Stomach (tissue), 9 donors: ENCODE data around the gene SLC35E3. TPM values are rescaled to one million over a fixed set of nuclear protein-coding genes. Genes with fewer than 3 reads are reported as not detected.
"Not testable (repeated sequence)": the region's sequence is repeated elsewhere in the genome, so short reads cannot be mapped to it uniquely, and the experiment has no call there.

Experiments used
- DNase-seq, 2 donors: peaks; one replicate each; pipeline versions ENCODE4 v3.0.0 to v3.0.0-alpha.2; 2013 to 2019
- H3K27ac ChIP-seq, 5 donors: fragments of 200-600 bp in 4 of 5; sonication (generic) in 4 of 5; one replicate each; pipeline ENCODE4 v1.5.1; 2013 to 2019; ENCODE audit warnings: mild to moderate bottlenecking in 1 of 5, moderate library complexity in 1 of 5
- H3K27me3 ChIP-seq, 3 donors: fragments of 200-600 bp; sonication (generic); one replicate each; pipeline ENCODE4 v1.5.1; 2017 to 2019; ENCODE audit warnings: mixed run types in 1 of 3
- H3K36me3 ChIP-seq, 4 donors: fragments of 200-600 bp; sonication (generic); 1 replicate in 3 of 4; 2 replicates in 1 of 4; pipeline ENCODE4 v1.5.1; 2016 to 2019
- H3K4me1 ChIP-seq, 4 donors: fragments of 200-600 bp; sonication (generic); one replicate each; pipeline ENCODE4 v1.5.1; 2016 to 2019
- H3K4me3 ChIP-seq, 4 donors: fragments of 200-600 bp; sonication (generic) in 3 of 4; one replicate each; pipeline ENCODE4 v1.5.1; 2016 to 2019; ENCODE audit warnings: mild to moderate bottlenecking in 1 of 4
- H3K9me3 ChIP-seq, 4 donors: fragments of 200-600 bp; sonication (generic); one replicate each; pipeline ENCODE4 v1.5.1; 2016 to 2019
- CTCF ChIP-seq, 7 experiments: fragments of 450-650 bp in 4 of 7; fragments of 200-600 bp in 3 of 7; sonication (generic) in 3 of 7; IDR thresholded peaks; one replicate each; pipeline ENCODE4 v1.5.1; 2016 to 2019; ENCODE audit warnings: antibody characterized with exemption in 7 of 7, control low read depth in 2 of 7, mild to moderate bottlenecking in 1 of 7
- EP300 ChIP-seq: sonication (generic); formaldehyde crosslinking; IDR thresholded peaks from one replicate; pipeline ENCODE4 v1.6.1; 2017; ENCODE audit warnings: antibody characterized with exemption
- POLR2A ChIP-seq, 4 donors: fragments of 450-650 bp; IDR thresholded peaks; one replicate each; pipeline ENCODE4 v1.6.1; 2016; ENCODE audit warnings: antibody characterized with exemption in 4 of 4, control low read depth in 2 of 4, mild to moderate bottlenecking in 1 of 4, moderate library complexity in 1 of 4
- POLR2AphosphoS5 ChIP-seq, 3 donors: sonication (generic); formaldehyde crosslinking; IDR thresholded peaks; one replicate each; pipeline ENCODE4 v1.6.1; 2016; ENCODE audit warnings: antibody characterized with exemption in 3 of 3
- WGBS, 5 donors: extraction: QIAGEN DNeasy Blood & Tissue Kit in 3 of 5; methylation state at CpG; one replicate each; pipeline versions ENCODE4 v1.1.5 to v1.1.7; 2013 to 2018; 5-methylcytosine and 5-hydroxymethylcytosine counted together
- intact Hi-C: fragments of 100-400 bp; cut with DNase I; formaldehyde crosslinking; loops from one replicate; pipeline ENCODE4 v1.15.1; 2023; ENCODE audit warnings: low total_unique reads
- polyA plus RNA-seq, 3 donors: library from polyadenylated mRNA; stranded (reverse); fragments of 200-250 nt; gene quantifications; one replicate each; pipeline ENCODE4 v1.2.3, GENCODE V29; 2013
- total RNA-seq, 5 donors: library from RNA; depleted of rRNA; stranded (reverse); fragments of >200 nt; gene quantifications; one replicate each; pipeline versions ENCODE4 v1.1.0 to v1.2.3, GENCODE V29; 2014 to 2016
- donor health status: healthy with polysubstance abuse.
- donor health status: Bipolar disorder and iron deficiency.
- donor health status: healthy.

Gene SLC35E3
- total and polyA plus RNA-seq, 8 donors: under 0.01 to 5.9 (median 1.9) TPM

GRCh38 chr12:68798882-68799234 lies 52.9 kb downstream of the SLC35E3 start:
- Histone ChIP-seq H3K4me3 (no peak overlapping the region), H3K27me3 (no peaks in the 10 kb centered on the region), H3K9me3 (no peaks in the 10 kb centered on the region), H3K27ac (no peak overlapping the region), H3K4me1 (peaks cover 2 to 8% (median 6%) of the 10 kb centered on the region in 4 donors), H3K36me3 (no peaks in the 10 kb centered on the region)
- DNase-seq: no peak
- WGBS, 5 donors: 87 to 100% (median 94%) methylated on average over 1 of the region's 1 CpG
- intact Hi-C loops: no loop called here
- no peak for TF ChIP-seq POLR2AphosphoS5 (IDR thresholded peaks at IDR 0.05)
- TF ChIP-seq POLR2A (IDR thresholded peaks at IDR 0.05): no peak
- no peak for TF ChIP-seq CTCF (IDR thresholded peaks at IDR 0.05)
- no peak for TF ChIP-seq EP300

- 26 to 69% (median 45%) methylated on average over 5 of the region's 5 CpGs for WGBS, 5 donors
- TF ChIP-seq POLR2A (IDR thresholded peaks at IDR 0.05) (no peak), EP300 (no peak), POLR2AphosphoS5 (IDR thresholded peaks at IDR 0.05) (peak in 1 of 3 donors; percentile 42)
- Histone ChIP-seq H3K4me3 (no peak overlapping the region), H3K27me3 (no peaks in the 10 kb centered on the region), H3K4me1 (peaks cover 4 to 20% (median 12%) of the 10 kb centered on the region in 4 donors), H3K27ac (peak overlapping the region; percentile 1 to 35 (median 12)), H3K36me3 (no peaks in the 10 kb centered on the region), H3K9me3 (no peaks in the 10 kb centered on the region)
- peak; percentile 43 to 70 for DNase-seq
- intact Hi-C loops: loop anchor here (10.0 kb wide), 1 partner anchor 55 kb away; the partner anchor contains the start of gene SLC35E3
Observed at GRCh38 chr12:68800294-68800693, 54.3 kb downstream of the SLC35E3 start.

- H3K27me3 ChIP-seq, H3K9me3 ChIP-seq, H3K36me3 ChIP-seq, DNase-seq, H3K4me3 ChIP-seq: not testable (repeated sequence)
- intact Hi-C loops: loop anchor here (10.0 kb wide), 1 partner anchor 56 kb away; the partner anchor contains the start of gene SLC35E3
- peak overlapping the region in 4 of 5 donors; percentile 1 to 64 (median 40) for H3K27ac ChIP-seq
- H3K4me1 ChIP-seq: peaks cover 4 to 27% (median 12%) of the 10 kb centered on the region in 4 donors
- WGBS, 5 donors: 92 to 95% (median 93%) methylated on average over 7 of the region's 7 CpGs
Observed at GRCh38 chr12:68801124-68801523, 55.1 kb downstream of the SLC35E3 start.

- 76 to 78% (median 77%) methylated on average over 2 of the region's 2 CpGs for WGBS, 5 donors
Observed at GRCh38 chr12:68802372-68802745, 56.4 kb downstream of the SLC35E3 start.

GRCh38 chr12:68802911-68803651 lies 57.1 kb downstream of the SLC35E3 start:
- H3K9me3 ChIP-seq, H3K36me3 ChIP-seq, H3K27me3 ChIP-seq, H3K4me3 ChIP-seq: not testable (repeated sequence)
- Histone ChIP-seq H3K27ac (peak overlapping the region in 2 of 5 donors; percentile 24 to 65), H3K4me1 (peaks cover 13 to 38% (median 17%) of the 10 kb centered on the region in 4 donors)
- peak in 1 of 3 donors; percentile 34 for TF ChIP-seq POLR2AphosphoS5 (IDR thresholded peaks at IDR 0.05)
- 84 to 91% (median 87%) methylated on average over 19 of the region's 19 CpGs for WGBS, 5 donors
- intact Hi-C loops: loop anchor here (10.0 kb wide), 1 partner anchor 58 kb away; the partner anchor contains the start of gene SLC35E3
- DNase-seq: peak in 1 of 2 donors; percentile 13

More at GRCh38 chr12:68802372-68802745, 56.4 kb downstream of the SLC35E3 start:
- H3K9me3 ChIP-seq, H3K36me3 ChIP-seq, DNase-seq, H3K27me3 ChIP-seq, H3K4me3 ChIP-seq: not testable (repeated sequence)
- peak overlapping the region in 1 of 5 donors; percentile 42 for H3K27ac ChIP-seq
- H3K4me1 ChIP-seq: peaks cover 13 to 38% (median 16%) of the 10 kb centered on the region in 4 donors
- intact Hi-C loops: loop anchor here (10.0 kb wide), 1 partner anchor 58 kb away; the partner anchor contains the start of gene SLC35E3

GRCh38 chr12:68803948-68804656 lies 58.1 kb downstream of the SLC35E3 start:
- 69 to 84% (median 72%) methylated on average over 5 of the region's 5 CpGs for WGBS, 5 donors
- peak in 1 of 2 donors; percentile 30 for DNase-seq
- H3K27me3 ChIP-seq: no peaks in the 10 kb centered on the region
- H3K27ac ChIP-seq: peak overlapping the region in 3 of 5 donors; percentile 24 to 65 (median 33)
- TF ChIP-seq POLR2A (IDR thresholded peaks at IDR 0.05) (no peak), CTCF (IDR thresholded peaks at IDR 0.05) (no peak), EP300 (no peak), POLR2AphosphoS5 (IDR thresholded peaks at IDR 0.05) (no peak)
- no peaks in the 10 kb centered on the region for H3K36me3 ChIP-seq
- no peaks in the 10 kb centered on the region for H3K9me3 ChIP-seq
- no peak overlapping the region for H3K4me3 ChIP-seq
- H3K4me1 ChIP-seq: peaks cover 13 to 40% (median 17%) of the 10 kb centered on the region in 4 donors
- intact Hi-C loops: loop anchor here (10.0 kb wide), 1 partner anchor 59 kb away; the partner anchor contains the start of gene SLC35E3
